ENCODE results near the gene HEPN1. TPM values are rescaled to one million over a fixed set of nuclear protein-coding genes. Genes with fewer than 3 reads are reported as not detected.

Gene HEPN1
- total RNA-seq, 2 experiments from 2014 or later = not detected

DNA sequence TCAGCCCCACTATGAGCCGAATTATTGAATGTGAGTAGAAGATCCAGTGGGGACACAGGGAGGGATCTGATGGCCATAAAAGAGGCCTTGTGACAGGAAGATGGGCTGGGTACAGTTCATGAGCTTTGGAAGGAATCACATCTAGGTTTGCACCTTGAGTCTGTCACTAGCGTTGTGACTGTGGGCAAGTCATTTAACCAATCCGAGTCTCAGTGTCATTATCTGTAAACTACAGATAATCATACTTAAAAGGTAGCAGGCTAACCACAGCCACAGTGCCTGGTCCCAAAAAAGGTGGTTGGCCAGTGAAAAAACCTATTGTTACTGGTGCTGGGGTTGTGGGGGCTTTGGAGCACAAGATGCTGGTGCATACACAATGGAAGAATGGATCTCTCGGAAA, 3.8 kb downstream of the HEPN1 start:
- Mint-ChIP-seq H3K4me1 (peaks cover 2% of the 10 kb centered on the region), H3K9me3 (no peaks in the 10 kb centered on the region), H3K36me3 (ENCODE audit: low read depth) (no peaks in the 10 kb centered on the region), H3K4me3 (no peak overlapping the region), H3K27me3 (peaks cover 12% of the 10 kb centered on the region), H3K27ac (no peak overlapping the region)
- DNase-seq = no peak
- POLR2A ChIA-PET = no interaction called here
- CTCF ChIA-PET = interaction anchor here (1.2 kb wide), 1 partner anchor 47 kb away, joined by 3 read pairs; no protein-coding TSS in a partner anchor

DNA sequence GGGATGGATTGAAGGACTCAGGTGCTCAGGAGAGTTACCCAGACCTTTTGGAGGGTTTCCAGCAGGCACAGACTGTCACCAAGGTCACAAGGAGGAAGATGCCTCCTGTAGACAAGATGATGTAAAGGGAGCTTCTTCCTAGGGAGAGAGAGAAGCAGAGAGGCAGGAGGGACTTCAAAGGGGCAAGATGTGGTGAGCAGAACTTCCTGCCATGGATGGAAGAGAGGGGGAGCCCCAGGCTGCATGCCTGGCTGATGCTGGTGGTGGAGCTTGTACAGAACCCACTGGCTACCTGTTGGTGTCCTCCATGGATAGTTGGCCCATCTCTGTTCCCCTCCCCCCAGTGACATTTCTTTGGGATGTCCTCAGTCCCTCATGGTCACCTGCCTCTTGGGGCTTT, 4.2 kb downstream of the HEPN1 start:
- CTCF ChIA-PET = interaction anchor here (1.2 kb wide), 1 partner anchor 47 kb away, joined by 3 read pairs; no protein-coding TSS in a partner anchor
- H3K27ac Mint-ChIP-seq = no peak overlapping the region
- POLR2A ChIA-PET = no interaction called here

DNA sequence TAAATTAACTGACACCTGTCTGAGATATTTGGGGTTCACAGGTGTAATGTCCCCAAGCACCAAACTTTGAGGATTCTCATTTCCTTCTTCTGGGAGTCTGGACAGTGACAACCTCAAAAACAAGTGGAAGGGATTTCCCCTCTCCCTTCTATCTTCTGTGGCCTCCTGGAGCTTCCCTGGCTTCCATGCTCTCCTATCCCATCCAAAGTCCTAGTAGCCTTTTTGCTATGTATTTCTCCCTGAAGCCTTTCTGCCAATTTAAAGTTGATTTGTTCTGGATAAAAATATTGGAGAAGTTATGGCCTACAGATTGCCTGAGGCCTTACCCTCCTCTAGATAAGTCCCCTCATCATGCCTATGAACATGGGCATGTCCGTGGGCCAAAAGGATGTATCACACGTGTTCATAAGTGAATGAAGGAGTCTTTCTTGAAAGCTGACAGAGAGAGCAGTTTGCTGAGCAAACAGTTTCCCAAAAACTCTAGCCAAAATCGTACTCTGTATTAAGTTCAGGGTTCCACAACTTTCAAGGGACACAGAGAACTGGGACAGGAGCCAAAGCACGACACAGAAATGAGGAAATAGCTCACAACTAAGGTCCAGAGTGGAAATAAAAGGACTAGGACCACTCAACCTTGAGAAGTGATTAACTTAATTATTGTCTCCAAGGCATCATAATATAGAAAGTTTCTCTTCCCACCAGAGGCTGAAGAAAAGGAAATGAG, 10.1 kb downstream of the HEPN1 start:
- no peaks in the 10 kb centered on the region for H3K36me3 Mint-ChIP-seq (ENCODE audit: low read depth)
- H3K27ac Mint-ChIP-seq = no peak overlapping the region
- ChIA-PET POLR2A (no interaction called here), CTCF (no interaction called here)
- no peaks in the 10 kb centered on the region for H3K9me3 Mint-ChIP-seq
- H3K4me1 Mint-ChIP-seq = peaks cover 8% of the 10 kb centered on the region
- no peak for DNase-seq
- H3K4me3 Mint-ChIP-seq = no peak overlapping the region
- H3K27me3 Mint-ChIP-seq = no peaks in the 10 kb centered on the region

More for the DNA sequence above, 4.2 kb downstream of the HEPN1 start:
- Mint-ChIP-seq H3K27me3 (peaks cover 12% of the 10 kb centered on the region), H3K9me3 (no peaks in the 10 kb centered on the region), H3K4me1 (peaks cover 2% of the 10 kb centered on the region), H3K4me3 (no peak overlapping the region), H3K36me3 (ENCODE audit: low read depth) (no peaks in the 10 kb centered on the region)
- DNase-seq = no peak

- no peaks in the 10 kb centered on the region for H3K9me3 Mint-ChIP-seq
- no peaks in the 10 kb centered on the region for H3K36me3 Mint-ChIP-seq (ENCODE audit: low read depth)
- H3K4me3 Mint-ChIP-seq = no peak overlapping the region
- CTCF ChIA-PET = interaction anchor here (0.8 to 1.1 kb wide), 3 partner anchors 11 to 54 kb away, joined by 4 to 5 read pairs (median 4); no protein-coding TSS in a partner anchor
- DNase-seq = no peak
- H3K27me3 Mint-ChIP-seq = no peaks in the 10 kb centered on the region
- H3K4me1 Mint-ChIP-seq = peaks cover 8% of the 10 kb centered on the region
- POLR2A ChIA-PET = interaction anchor here (1.0 kb wide), 1 partner anchor 20 kb away, joined by 3 read pairs; no protein-coding TSS in a partner anchor
- H3K27ac Mint-ChIP-seq = peak overlapping the region; percentile 16
Observed at GRCh38 chr11:124930799-124931198, 11.7 kb downstream of the HEPN1 start.

DNA sequence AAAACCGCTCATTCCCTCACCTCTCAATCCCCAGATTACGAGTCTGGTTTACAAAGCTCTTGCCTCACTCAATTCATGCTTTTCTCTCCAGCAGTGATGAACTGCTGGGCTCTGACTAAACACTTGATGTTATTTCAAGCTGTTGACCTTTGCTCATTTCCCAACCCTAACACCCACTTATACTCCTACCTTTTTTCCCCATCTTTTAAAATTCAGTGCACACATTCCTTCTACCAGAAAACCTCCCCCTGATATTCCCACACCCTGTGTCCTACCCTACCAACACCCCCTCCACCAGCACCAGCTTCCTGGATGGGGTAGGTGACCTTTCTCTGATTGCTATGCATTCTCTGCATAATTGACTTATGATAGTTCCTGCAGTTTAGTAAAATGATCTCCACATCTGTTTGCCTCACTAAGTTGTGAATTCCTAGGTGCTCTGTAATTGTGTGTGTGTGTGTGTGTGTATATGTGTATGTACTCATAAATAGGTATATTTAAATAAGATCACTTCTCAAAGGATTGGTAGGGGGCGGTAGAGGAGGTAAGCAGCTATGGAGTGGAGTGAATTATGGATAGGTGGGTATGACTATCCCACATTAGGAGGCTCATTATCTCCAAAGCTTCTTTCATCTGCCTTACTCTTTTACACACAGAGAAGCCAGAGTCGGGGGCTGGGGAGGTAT, 16.0 kb downstream of the HEPN1 start:
- POLR2A ChIA-PET = interaction anchor here (1.2 kb wide), 1 partner anchor 16 kb away, joined by 4 read pairs; no protein-coding TSS in a partner anchor
- CTCF ChIA-PET = interaction anchor here (0.5 to 1.6 kb wide), 3 partner anchors 37 to 420 kb away, joined by 3 to 5 read pairs (median 4); no protein-coding TSS in a partner anchor
- Mint-ChIP-seq H3K27ac (no peak overlapping the region), H3K36me3 (ENCODE audit: low read depth) (no peaks in the 10 kb centered on the region), H3K27me3 (peaks cover 5% of the 10 kb centered on the region), H3K4me1 (peaks cover 8% of the 10 kb centered on the region), H3K4me3 (no peak overlapping the region), H3K9me3 (no peaks in the 10 kb centered on the region)
- DNase-seq = no peak

GRCh38 chr11:124935548-124936514, 16.8 kb downstream of the HEPN1 start, which contains the start of gene HEPACAM:
Gene HEPACAM (minus strand): TSS chr11:124936047. CDS start chr11:124936006, 41 bp downstream.
- no peaks in the 10 kb centered on the region for H3K36me3 Mint-ChIP-seq (ENCODE audit: low read depth)
- ChIA-PET POLR2A (no interaction called here), CTCF (interaction anchor here (1.0 kb wide), 1 partner anchor 37 kb away, joined by 3 read pairs; no protein-coding TSS in a partner anchor)
- H3K9me3 Mint-ChIP-seq = no peaks in the 10 kb centered on the region
- DNase-seq = no peak
- H3K4me3 Mint-ChIP-seq = no peak within 1 kb of the TSS
- peaks cover 7% of the 10 kb centered on the region for H3K27me3 Mint-ChIP-seq
- no peak within 1 kb of the TSS for H3K27ac Mint-ChIP-seq
- H3K4me1 Mint-ChIP-seq = peaks cover 3% of the 10 kb centered on the region

GRCh38 chr11:124937336-124937935, 18.4 kb downstream of the HEPN1 start:
- Mint-ChIP-seq H3K36me3 (ENCODE audit: low read depth) (no peaks in the 10 kb centered on the region), H3K9me3 (no peaks in the 10 kb centered on the region), H3K4me3 (no peak overlapping the region), H3K27ac (no peak overlapping the region), H3K4me1 (no peaks in the 10 kb centered on the region), H3K27me3 (peaks cover 7% of the 10 kb centered on the region)
- ChIA-PET CTCF (interaction anchor here (1.3 kb wide), 1 partner anchor 11 kb away, joined by 3 read pairs; no protein-coding TSS in a partner anchor), POLR2A (interaction anchor here (1.2 kb wide), 1 partner anchor 16 kb away, joined by 3 read pairs; no protein-coding TSS in a partner anchor)
- no peak for DNase-seq

GRCh38 chr11:124938206-124938765, 19.2 kb downstream of the HEPN1 start:
- ChIA-PET CTCF (interaction anchor here (1.1 kb wide), 1 partner anchor 62 kb away, joined by 3 read pairs; no protein-coding TSS in a partner anchor), POLR2A (interaction anchor here (1.2 kb wide), 1 partner anchor 15 kb away, joined by 3 read pairs; no protein-coding TSS in a partner anchor)
- Mint-ChIP-seq H3K4me1 (peaks cover under 1% of the 10 kb centered on the region), H3K4me3 (no peak overlapping the region), H3K36me3 (ENCODE audit: low read depth) (no peaks in the 10 kb centered on the region), H3K27me3 (peaks cover 9% of the 10 kb centered on the region), H3K27ac (no peak overlapping the region), H3K9me3 (no peaks in the 10 kb centered on the region)
- DNase-seq = no peak

DNA sequence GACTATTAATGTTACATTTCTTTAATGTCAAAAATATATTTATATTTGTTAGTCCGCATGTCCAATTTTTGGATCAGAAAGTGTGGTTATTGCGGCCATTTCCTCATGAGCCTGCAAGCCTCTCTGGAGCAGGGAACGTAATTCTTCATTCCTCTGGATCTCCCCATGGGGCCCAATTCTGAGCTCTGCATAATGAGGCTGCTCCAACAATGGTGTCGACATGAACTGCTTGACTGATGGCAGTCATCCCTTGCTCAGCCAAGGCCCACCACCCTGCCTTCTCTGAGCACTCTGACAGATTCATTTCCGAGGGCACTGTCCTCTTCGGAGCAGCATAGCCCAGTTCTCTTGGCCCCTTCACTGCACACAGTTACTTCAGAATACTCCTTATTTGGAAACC, 19.9 kb downstream of the HEPN1 start:
- ChIA-PET CTCF (interaction anchor here (1.1 kb wide), 1 partner anchor 63 kb away, joined by 3 read pairs; no protein-coding TSS in a partner anchor), POLR2A (no interaction called here)
- no peak for DNase-seq
- no peaks in the 10 kb centered on the region for H3K36me3 Mint-ChIP-seq (ENCODE audit: low read depth)
- H3K4me1 Mint-ChIP-seq = peaks cover 6% of the 10 kb centered on the region
- H3K9me3 Mint-ChIP-seq = no peaks in the 10 kb centered on the region
- no peak overlapping the region for H3K27ac Mint-ChIP-seq
- no peak overlapping the region for H3K4me3 Mint-ChIP-seq
- H3K27me3 Mint-ChIP-seq = peaks cover 9% of the 10 kb centered on the region

GRCh38 chr11:124941703-124942102, 22.7 kb downstream of the HEPN1 start:
- POLR2A ChIA-PET = interaction anchor here (1.7 kb wide), 1 partner anchor 9 kb away, joined by 6 read pairs; no protein-coding TSS in a partner anchor

DNA sequence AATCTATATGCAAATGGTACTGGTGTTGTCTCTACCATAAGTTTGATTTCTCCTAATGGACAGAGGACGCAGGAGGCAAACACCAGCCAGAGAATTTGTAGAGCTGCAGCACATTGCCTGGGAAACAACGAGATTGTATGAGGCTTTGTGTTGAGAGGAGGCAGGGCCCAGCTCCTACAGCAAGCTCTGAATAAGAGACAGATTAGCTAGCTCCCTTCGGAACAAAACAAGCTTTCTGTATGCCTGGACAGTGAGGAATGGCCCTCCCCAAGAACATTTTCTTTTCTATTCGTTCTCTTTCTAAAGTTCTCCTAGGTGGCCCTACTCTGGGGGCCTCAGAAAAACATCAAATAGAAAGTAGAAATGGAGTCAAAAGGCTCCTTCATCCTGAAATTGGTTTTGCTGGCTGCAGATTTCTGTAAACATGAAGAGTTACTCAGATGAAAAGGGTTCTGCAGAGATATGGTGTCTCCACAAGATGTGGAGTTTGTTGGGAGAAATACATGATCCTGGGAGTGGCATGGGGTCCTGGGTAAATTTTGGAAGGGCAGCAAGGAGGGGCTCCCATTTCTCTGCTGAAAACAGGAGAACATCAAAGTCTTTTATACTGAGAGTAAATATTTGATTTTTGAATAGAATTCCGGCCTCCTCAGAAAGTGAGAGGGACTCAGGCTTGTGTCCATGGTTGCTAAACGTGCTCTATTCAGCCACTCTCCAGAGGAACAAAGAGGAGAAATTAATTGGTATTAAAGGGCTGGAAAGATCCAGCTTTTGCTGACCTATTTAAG, 23.6 kb downstream of the HEPN1 start:
- no peak overlapping the region for H3K27ac Mint-ChIP-seq
- CTCF ChIA-PET = interaction anchor here (1.3 to 2.3 kb wide), 3 partner anchors 11 to 199 kb away, joined by 3 to 5 read pairs (median 4); no protein-coding TSS in a partner anchor
- no peak overlapping the region for H3K4me3 Mint-ChIP-seq
- H3K4me1 Mint-ChIP-seq = peaks cover 6% of the 10 kb centered on the region
- no peak for DNase-seq
- peaks cover 2% of the 10 kb centered on the region for H3K36me3 Mint-ChIP-seq (ENCODE audit: low read depth)
- POLR2A ChIA-PET = interaction anchor here (0.9 to 1.7 kb wide), 3 partner anchors 8 to 12 kb away, joined by 3 to 6 read pairs (median 5); partner anchors contain the start of gene CCDC15
- peaks cover 5% of the 10 kb centered on the region for H3K27me3 Mint-ChIP-seq
- H3K9me3 Mint-ChIP-seq = no peaks in the 10 kb centered on the region

More at GRCh38 chr11:124941703-124942102, 22.7 kb downstream of the HEPN1 start:
- no peaks in the 10 kb centered on the region for H3K36me3 Mint-ChIP-seq (ENCODE audit: low read depth)
- H3K4me1 Mint-ChIP-seq = peaks cover 6% of the 10 kb centered on the region
- CTCF ChIA-PET = interaction anchor here (1.3 to 1.5 kb wide), 3 partner anchors 12 to 200 kb away, joined by 3 to 4 read pairs (median 4); no protein-coding TSS in a partner anchor
- peaks cover 6% of the 10 kb centered on the region for H3K27me3 Mint-ChIP-seq
- no peak overlapping the region for H3K27ac Mint-ChIP-seq
- no peak overlapping the region for H3K4me3 Mint-ChIP-seq
- H3K9me3 Mint-ChIP-seq = no peaks in the 10 kb centered on the region
- no peak for DNase-seq
